NCI-H1105 (cell line): ENCODE results near the gene NDUFAF2.
"Not testable (repeated sequence)": the region's sequence is repeated elsewhere in the genome, so short reads cannot be mapped to it uniquely, and the experiment has no call there.

ENCODE experiments used
- DNase-seq: peaks from one replicate; lab custom pipeline; 2025; lab: John Stamatoyannopoulos, UW

Gene NDUFAF2

DNA sequence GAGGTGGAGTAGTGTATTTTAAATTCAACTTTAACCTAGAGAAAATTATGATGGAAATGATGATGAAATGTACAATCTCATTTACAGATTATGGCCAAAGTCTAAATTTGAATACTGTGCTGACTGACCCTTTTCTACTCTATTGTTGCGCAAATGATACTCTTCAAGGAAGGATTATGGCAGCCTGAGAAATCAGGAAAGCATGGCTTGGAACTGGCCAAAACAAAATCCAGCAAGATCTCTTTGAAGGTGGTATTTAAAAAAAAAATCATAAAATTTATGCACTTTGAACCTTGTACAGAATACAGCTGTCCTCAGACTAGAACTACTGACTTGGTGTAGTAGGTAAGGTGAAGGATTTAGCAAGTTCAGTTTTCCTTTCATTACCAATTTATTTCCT is 105.3 kb downstream of the NDUFAF2 start:
- no peak for DNase-seq

DNA sequence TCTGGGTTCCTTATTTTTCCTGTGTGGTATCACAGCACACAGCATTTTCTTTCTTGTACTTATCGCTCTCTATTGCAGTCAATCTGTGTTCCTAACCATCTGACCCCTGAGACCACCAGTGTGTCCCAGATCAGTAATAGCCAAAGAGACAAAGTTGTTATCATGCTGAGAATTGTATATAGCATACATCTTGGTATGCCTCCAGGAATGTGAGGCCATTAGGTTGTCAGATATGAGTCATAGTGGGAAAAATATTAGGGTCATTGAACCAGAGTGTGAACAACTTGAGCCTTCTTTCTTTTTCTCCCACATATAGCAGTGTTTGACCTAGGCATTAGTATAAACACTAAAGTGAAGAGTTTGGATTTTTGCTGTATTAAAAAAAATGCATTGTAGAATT is 106.3 kb downstream of the NDUFAF2 start:
- DNase-seq: no peak

DNA sequence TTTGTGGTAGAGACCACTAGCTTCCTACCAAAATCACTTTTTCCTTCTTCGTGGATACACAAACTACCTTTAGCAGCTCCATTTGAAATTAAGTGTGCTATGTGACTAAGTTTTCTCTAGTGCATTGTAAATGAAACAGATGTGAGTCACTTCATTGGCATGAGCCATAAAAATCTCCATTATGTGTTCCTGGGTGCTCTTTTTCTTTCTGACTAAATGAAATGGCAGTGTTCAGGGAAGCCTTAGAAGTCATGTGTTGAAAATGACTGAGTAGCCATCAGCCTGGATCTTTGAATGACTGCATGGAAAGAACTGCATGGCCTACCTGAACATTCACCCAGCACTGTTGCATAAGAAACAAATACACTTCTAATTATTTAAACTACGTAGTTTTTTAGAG is 107.9 kb downstream of the NDUFAF2 start:
- DNase-seq: no peak

DNA sequence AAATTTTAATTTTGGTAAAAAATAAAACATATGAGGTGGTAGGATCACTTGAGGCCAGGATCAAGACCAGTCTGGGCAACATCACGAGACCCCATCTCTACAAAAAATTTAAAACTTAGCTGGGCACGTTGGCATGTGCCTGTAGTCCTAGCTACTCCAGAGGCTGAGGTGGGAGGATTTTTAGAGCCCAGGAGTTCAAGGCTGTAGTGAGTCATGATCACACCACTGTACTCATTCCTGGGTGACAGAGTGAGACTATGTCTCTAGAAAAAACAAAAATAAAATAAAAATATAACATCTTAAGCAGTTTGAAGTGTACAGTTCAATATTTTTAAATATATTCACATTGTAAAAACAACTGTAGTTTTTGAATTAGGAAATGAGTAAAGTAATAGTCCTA is 108.9 kb downstream of the NDUFAF2 start:
- no peak for DNase-seq

DNA sequence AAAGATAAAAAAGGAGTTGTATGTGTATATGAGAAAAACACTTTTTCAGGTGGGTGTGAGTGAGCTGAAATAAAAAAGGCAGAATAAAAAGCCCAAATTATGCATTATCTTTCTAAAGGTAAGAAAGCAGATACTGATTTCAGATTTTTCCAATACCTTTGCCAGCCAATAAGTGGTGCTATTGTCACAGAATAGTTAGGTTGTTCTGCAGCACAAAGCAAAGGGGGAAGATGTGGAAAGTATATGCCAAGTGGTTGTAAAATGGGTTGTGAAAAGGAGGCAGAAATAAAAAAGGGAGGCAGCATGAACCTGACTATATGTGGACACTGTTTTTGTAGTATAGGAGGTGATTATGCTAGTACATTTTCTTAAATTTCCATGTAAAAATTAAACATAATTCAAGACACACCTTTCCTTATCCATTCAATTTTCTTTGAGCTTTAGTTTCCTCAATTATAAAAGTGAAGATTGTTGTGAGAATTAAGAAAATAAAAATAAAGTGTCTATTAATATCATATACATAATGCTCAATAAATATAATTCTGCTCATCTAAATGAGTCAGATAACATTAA is 110.5 kb downstream of the NDUFAF2 start:
- DNase-seq: peak; percentile 36

DNA sequence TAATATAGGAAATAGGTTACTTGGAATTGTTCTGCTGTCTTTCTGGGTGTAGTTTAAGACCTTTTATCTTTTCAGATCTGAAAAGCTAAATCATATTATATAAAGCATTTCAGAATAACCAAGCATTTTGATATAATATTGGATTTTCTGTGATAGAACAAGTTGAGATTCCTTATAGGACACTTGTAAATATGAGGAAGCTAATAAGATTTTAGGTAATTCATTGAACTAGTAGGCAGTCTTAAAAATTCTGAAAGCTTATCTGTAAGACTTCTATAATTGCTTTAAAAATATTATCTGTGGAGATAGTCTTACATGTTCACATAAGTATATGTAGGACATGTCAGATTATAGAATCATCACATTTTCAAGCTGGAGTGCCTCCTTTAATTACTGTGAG is 114.5 kb downstream of the NDUFAF2 start:
- DNase-seq: no peak

DNA sequence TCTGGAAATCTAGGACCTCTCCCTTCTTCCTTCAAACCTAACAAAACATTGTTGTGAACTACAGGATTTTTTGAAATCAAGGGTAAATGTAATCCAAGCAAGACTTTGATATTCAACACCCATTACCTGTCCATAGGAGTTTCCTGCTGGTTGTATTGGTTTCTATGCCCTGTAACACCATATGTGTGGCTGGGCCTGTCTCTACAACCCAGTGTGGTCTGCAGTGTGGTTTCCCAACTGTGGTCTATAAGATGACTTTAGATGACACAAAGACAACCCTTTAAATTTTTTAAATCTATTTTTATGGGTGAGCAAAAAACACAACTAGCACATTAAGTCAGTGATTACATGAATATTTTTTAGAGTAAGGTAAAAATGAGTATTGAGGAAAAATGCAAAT is 124.1 kb downstream of the NDUFAF2 start:
- no peak for DNase-seq

DNA sequence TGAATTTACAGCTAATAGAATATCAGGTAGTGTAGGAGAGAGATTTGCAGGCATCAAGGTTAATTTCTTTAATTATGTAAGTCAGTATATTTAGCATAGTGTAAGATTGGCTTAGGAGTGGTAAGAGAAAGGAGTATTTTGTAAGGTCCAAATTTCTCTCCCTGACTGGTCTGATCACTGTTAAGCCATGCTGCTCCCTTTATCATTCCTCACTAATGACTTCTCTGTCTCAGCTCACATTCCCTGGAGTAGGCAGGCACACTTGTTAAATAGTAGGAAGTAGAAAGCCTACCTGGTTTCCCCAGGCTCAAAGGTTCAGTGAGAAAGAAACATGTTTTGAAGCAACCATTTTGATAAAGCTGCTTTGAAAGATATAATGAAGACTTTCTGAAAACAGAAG is 126.5 kb downstream of the NDUFAF2 start:
- no peak for DNase-seq

DNA sequence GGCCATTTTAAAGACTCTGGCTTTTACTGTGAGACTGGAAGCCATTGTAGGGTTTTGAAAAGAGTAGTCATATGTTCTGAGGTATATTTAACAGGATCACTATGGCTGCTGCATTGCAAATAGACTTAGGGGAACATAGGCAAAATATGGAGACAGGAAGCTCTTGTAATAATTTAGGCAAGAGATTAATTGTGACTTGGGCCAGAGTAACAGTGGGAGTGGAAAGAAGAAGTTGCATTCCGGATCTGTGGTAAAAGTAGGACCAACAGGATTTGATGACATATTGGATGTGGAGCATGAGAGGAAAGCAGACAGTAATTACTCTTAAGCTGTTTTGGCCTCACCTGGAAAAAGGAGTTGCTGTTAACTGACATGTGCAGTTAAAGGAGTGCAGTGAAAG is 131.6 kb downstream of the NDUFAF2 start:
- no peak for DNase-seq

DNA sequence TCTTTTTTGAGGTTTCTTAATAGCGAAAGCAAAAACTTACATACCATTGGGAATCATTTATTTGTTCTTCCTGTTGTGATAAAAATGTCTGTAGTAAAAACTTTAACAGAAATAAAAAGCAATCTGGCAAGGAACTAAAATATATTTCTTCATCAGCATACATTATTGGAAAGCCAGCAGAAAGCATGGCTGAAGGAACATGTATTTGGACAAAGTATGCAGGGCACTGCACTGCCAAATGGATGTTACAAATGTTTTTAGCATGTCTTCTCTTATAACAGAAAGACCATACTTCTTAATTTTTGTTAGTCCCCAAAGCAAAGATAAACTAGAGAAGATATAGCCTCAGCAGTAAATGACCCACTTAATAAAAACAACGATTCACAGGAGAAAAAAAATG is 136.7 kb downstream of the NDUFAF2 start:
- DNase-seq: no peak

DNA sequence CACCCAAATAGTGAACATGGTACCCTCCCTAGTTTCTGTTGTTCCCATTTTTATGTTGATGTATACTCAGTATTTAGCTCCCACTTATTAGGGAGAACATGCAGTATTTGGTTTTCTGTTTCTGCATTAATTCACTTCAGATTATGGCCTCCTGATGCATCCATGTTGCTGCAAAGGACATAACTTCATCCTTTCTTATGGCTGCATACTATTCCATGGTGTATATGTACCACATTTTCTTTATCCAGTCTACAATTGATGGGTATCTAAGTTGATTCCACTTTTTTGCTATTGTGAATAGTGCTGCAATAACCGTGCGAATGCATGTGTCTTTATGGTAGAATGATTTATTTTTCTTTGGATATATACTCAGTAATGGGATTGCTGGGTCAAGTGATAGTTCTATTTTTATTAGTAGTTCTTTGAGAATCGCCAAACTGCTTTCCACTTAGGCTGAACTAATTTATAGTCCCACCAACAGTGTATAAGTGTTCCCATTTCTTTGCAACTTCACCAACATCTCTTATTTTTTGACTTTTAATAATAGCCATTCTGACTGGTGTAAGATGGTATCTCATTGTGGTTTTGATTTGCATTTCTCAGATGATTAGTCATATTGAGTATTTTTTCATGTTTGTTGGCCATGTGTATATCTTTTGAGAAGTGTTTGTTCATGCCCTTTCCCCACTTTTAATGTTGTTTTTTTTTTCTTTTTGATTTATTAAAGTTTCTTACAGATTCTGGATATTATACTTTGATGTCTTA is 137.7 kb downstream of the NDUFAF2 start:
- no peak for DNase-seq

DNA sequence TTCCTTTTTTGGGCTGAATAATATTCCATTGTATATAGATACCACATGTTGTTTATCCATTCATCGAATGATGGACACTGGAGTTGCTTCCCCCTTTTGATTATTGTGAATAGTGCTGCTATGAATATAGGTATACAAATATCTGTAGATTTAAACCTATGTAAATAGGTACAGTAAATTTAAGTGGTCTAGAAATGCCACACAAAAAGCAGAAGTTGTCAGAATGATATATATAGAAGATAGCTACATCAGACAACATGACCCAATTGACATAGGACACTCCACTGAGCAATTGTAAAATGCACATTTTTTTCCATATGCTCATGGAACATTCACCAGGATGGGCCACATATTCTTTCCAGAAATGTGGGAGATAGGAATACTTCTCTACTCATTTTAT is 139.7 kb downstream of the NDUFAF2 start:
- no peak for DNase-seq

DNA sequence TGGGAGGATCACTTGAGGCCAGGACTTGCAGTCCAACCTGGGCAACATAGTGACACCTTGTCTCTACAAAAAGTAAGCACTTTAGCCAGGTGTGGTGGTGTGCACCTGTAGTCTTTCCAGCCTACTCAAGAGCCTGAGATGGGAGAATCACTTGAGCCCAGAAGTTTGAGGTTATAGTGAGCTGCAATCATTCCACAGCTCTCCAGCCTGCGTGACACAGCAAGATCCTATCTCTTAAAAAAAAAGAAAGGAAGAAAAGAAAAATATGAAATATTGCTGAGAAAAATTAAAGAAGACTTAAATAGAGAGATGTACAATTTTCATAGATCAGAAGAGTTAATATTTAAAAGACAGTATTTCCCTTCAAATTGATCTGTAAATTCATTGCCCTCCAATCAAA is 140.9 kb downstream of the NDUFAF2 start:
- no peak for DNase-seq

DNA sequence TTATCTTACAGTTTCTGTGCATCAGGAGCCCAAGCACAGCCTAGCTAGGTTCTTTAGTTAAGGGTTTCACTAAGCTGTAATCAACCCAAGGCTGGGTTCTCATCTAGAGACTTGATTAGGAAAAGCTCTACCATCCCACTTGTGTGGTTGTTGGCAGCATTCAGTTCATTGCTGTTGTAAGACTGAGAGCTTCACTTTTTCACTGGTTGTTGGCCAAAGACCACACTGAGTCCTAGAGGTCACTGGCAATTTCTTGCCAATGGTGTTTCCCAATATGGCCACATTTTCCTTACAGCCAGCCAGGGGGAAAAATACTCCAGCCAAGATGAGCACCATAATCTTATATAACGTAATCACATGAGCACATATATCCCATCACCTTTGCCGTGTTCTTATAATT is 142.9 kb downstream of the NDUFAF2 start:
- no peak for DNase-seq

DNA sequence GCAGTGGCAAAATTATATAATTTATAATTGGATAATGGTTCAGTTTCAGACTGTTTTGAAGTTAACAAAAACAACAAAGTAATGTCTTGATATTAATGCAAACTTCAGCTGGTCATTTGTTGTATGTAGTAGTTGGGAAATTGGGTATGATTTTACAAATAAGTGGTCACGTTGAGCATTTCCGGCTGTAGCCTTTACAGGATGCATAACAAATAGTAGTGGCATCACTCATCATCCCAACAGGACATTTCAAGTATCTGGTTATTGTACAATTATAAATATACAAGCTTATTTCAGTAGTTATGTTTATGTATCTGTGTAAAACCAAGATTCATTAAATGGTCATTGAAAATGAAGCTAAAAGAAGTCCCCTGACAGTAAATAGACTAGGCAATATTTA is 144.3 kb downstream of the NDUFAF2 start:
- DNase-seq: no peak

DNA sequence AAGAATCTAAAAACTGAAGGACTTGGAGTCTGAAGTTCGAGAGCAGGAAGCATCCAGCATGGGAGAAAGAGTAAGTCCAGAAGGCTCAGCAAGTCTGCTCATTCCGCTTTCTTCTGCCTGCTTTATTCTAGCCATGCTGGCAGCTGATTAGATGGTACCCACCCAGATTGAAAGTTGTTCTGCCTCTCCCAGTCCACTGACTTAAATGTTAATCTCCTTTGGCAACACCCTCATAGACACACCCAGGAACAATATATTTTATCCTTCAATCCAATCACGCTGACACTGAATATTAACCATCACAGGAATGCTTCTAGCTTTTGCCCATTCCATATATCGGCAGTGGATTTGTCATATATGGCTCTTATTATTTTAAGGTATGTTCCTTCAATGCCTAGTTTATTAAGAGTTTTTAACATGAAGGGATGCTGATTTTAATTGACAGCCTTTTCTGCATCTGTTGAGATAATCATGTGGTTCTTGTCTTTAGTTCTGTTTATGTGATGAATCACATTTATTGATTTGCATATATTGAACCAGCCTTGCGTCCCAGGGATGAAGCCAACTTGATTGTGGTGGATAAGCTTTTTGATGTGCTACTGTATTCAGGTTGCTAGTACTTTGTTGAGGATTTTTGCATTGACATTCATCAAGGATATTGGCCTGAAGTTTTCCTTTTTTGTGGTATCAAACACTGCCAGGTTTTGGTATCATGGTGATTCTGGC is 148.2 kb downstream of the NDUFAF2 start:
- DNase-seq: not testable (repeated sequence)

DNA sequence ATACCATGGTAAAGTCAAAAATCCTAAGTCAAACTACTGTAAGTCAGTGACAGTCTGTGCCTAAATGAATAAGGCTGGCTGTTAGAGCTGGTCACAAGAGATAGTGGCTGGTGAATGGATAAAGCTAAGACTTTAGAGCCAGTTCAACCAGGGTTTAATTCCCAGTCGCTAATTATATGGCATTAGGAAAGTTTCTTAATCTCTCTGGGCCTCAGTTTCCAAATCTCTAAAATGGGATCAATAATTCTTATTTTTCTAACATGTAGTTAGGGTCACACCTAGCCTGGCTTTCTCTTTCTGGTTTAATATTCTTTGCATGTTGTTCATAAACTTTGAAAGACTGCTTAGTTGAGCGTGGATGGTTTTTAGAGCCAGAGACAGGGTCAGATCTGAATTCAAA is 152.5 kb downstream of the NDUFAF2 start:
- DNase-seq: no peak

DNA sequence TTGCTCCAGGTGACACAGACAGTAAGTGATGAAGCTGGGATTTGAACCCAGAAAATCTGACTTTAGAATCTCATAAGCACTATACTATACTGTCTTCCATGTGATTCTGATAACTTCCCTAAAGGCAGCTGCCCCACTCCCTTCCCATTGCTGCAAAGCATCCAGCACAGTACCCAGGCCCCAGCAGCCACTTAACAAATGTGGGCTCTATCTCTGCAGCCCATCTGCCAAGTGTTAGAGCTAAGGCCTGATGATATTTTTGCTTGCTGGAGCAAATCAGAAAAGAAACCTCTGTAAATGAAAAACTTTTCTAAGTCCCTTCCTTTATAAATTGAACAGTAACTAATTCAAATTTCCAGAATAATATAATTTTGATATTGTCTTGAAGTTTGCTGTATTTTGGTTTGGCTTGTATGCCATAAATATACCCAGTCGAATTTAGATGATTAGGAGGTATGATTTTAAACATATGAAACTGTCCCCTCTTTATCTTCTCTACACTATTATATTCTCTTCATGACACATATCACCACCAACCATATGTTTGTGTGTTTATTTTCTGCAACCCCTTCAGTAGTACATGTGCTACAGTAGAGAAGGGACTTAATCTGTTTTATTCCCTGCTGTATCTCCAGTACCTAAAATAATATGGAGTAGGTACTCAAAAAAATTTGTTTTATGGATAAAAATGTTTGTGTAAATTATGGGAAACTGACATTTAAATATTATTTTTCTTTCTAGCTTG is 153.4 kb downstream of the NDUFAF2 start:
- no peak for DNase-seq

DNA sequence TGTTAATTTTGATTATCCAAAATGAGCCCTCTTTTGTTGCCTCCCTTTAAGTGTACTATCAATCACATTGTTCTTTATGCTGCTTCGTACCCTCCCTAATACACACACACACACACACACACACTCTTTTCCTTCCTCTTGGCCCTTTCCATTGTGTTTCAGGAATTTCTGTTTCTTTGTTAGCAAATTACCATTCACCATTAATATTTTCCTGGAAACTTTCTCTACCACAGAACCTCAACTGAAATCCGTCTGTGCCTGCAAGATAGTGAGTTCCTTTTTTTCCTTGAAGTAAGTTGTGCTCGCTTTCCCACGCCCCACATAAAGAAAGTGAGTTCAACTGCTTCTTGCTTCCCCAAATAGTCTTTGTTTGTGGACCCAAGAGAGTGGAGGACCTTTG is 155.4 kb downstream of the NDUFAF2 start:
- no peak for DNase-seq

DNA sequence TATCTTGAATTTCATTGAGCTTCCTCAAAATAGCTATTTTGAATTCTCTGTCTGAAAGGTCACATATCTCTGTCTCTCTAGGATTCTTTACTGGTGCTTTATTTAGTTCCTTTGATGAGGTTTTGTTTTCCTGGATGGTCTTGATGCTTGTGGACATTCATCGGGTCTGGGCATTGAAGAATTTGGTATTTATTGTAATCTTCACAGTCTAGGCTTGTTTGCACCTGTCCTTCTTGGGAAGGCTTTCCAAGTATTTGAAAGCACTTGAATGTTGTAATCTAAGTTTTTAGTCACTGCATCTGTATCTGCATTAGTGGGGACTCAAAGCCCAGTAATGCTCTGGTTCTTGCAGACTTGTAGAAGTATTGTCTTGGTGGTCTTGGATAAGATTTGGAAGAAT is 169.4 kb downstream of the NDUFAF2 start:
- no peak for DNase-seq

DNA sequence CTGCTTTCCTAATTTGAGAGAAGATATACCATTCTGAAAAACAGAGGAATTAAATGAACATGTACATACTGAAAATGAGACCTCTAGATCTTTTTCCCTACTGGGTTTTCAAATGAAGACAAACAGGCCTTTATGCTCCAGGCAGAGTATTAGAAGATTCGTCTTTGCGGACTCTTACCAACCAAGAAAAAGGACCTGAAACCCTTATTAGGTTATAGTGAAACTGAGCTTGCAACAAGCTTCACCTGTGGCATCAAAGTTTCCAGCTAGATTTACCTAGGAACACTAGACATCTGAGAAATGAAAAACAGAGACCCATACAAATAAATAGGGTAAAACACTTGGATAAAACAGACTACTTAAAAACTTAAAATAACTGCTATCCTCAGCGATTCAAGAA is 171.0 kb downstream of the NDUFAF2 start:
- DNase-seq: no peak

DNA sequence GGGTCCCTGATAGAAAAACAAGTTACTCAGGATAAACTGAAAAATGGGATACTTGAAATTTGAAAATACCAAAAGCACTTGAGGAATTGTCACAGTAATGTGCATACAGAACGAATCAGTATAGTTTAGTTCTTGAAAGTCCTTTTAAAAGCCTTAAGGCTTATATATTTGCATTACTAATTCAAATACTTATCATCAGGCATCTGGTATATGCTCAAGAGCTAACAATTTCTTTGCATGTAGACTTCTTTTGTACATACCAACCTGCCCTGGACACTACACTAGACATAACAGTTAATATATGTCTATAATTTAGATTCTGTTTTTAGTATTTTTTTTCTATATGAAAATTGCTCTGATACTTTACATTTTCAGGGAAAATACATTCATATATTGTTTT is 174.1 kb downstream of the NDUFAF2 start:
- no peak for DNase-seq

DNA sequence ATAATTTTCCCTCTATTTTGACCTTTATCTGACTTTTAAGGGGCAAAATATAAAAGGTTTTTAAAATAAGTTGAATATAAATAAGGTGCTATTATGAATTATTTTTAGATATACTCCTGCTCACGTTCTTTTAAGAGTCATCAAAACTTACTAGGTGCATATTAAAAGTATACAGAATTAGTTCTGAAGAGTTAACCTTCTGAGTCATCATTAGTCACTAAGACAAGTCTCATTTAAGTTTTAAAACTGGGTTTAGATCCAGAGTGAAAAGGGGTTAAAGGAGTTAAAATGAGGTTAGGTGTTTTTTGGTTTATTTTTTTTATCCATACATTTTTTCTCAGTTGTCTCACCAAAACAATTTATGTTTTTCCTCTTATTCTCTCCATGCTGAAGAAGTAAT is 175.5 kb downstream of the NDUFAF2 start:
- no peak for DNase-seq
